Mucosa of descending colon (tissue), 3 donors: Measurements from ENCODE around the gene KRT76. TPM values are rescaled to one million over a fixed set of nuclear protein-coding genes. Genes with fewer than 3 reads are reported as not detected.

Experiments used
- ATAC-seq: fragments of 200-7000 bp; cut with Tn5 transposase; one replicate; pipeline ENCODE4 v1.9.1; 2020; ENCODE audit warnings: mild to moderate bottlenecking, moderate library complexity
- DNase-seq, 3 donors: peaks; one replicate each; pipeline ENCODE4 v3.0.0-alpha.2; 2020
- H3K36me3 ChIP-seq: fragments of 200-600 bp; one replicate; pipeline ENCODE4 v1.8.0; 2021; ENCODE audit warnings: low read depth, mild to moderate bottlenecking
- H3K4me1 ChIP-seq: fragments of 200-600 bp; one replicate; pipeline ENCODE4 v1.8.0; 2021; ENCODE audit warnings: low read depth, mild to moderate bottlenecking
- H3K4me3 ChIP-seq: fragments of 200-600 bp; one replicate; pipeline ENCODE4 v1.8.0; 2021; ENCODE audit warnings: mild to moderate bottlenecking
- H3K9me3 ChIP-seq: fragments of 200-600 bp; one replicate; pipeline ENCODE4 v1.8.0; 2021; ENCODE audit warnings: mild to moderate bottlenecking
- CTCF ChIP-seq: fragments of 200-600 bp; IDR thresholded peaks from one replicate; pipeline ENCODE4 v1.8.0; 2022; ENCODE audit warnings: antibody characterized with exemption, mild to moderate bottlenecking
- intact Hi-C, 2 donors: fragments of 100-400 bp; cut with DNase I in 1 of 2; cut with micrococcal nuclease in 1 of 2; formaldehyde crosslinking; loops; one replicate each; pipeline versions ENCODE4 v1.11.0 to v1.11.1; 2022; cut with DNase I, micrococcal nuclease
- total RNA-seq, 3 donors: library from RNA; stranded (reverse); fragmentation: NEBNext Ultra II Directional in 2 of 3; extraction: Animal tissue kit (Norgen Biotek cat#: 25700) in 2 of 3; gene quantifications; one replicate each; pipeline versions ENCODE4 v1.2.1 to v1.2.4, GENCODE V29; 2021 to 2023
- donor health status: DM: no; HTN: no; CAD: no; lungs with moderate emphysema.
- donor health status: DM: no; HTN: no; CAD: no.
- donor health status: DM: no; HTN: yes; CAD: no.

The KRT76 gene
- total RNA-seq, 3 donors from 2014 or later: not detected

GRCh38 chr12:52806821-52807543 lies 29.8 kb upstream of the KRT76 start:
- no peak for ATAC-seq
- Histone ChIP-seq H3K36me3 (no peaks in the 10 kb centered on the region), H3K4me1 (no peaks in the 10 kb centered on the region), H3K4me3 (no peak overlapping the region), H3K9me3 (no peaks in the 10 kb centered on the region)
- no peak for TF ChIP-seq CTCF
- DNase-seq: no peak
- intact Hi-C loops: no loop called here

GRCh38 chr12:52806169-52806811 lies 29.1 kb upstream of the KRT76 start:
- H3K9me3 ChIP-seq: no peaks in the 10 kb centered on the region
- no peak for ATAC-seq
- DNase-seq: no peak
- no peak overlapping the region for H3K4me3 ChIP-seq
- intact Hi-C loops: no loop called here
- H3K36me3 ChIP-seq: no peaks in the 10 kb centered on the region
- H3K4me1 ChIP-seq: no peaks in the 10 kb centered on the region
- no peak for TF ChIP-seq CTCF

- no peaks in the 10 kb centered on the region for H3K36me3 ChIP-seq
- no peak overlapping the region for H3K4me3 ChIP-seq
- ATAC-seq (no peak), DNase-seq (no peak)
- intact Hi-C loops: no loop called here
- peaks cover 2% of the 10 kb centered on the region for H3K4me1 ChIP-seq
- no peaks in the 10 kb centered on the region for H3K9me3 ChIP-seq
- TF ChIP-seq CTCF: no peak
Measured at GRCh38 chr12:52805739-52806138, 28.6 kb upstream of the KRT76 start.

GRCh38 chr12:52805000-52805399 lies 27.9 kb upstream of the KRT76 start:
- TF ChIP-seq CTCF: no peak
- ATAC-seq: no peak
- Histone ChIP-seq H3K4me3 (no peak overlapping the region), H3K36me3 (no peaks in the 10 kb centered on the region), H3K9me3 (no peaks in the 10 kb centered on the region), H3K4me1 (peaks cover 8% of the 10 kb centered on the region)
- no peak for DNase-seq
- intact Hi-C loops: no loop called here

GRCh38 chr12:52802442-52802841 lies 25.3 kb upstream of the KRT76 start:
- ATAC-seq: no peak

More at GRCh38 chr12:52802442-52802841, 25.3 kb upstream of the KRT76 start:
- no peaks in the 10 kb centered on the region for H3K36me3 ChIP-seq
- no peaks in the 10 kb centered on the region for H3K9me3 ChIP-seq
- no peak for TF ChIP-seq CTCF
- H3K4me1 ChIP-seq: peaks cover 8% of the 10 kb centered on the region
- intact Hi-C loops: no loop called here
- no peak overlapping the region for H3K4me3 ChIP-seq
- DNase-seq: no peak
